Raji (cell line): ENCODE measurements around the gene PDE9A.

ENCODE experiments used
- POLR2A ChIP-seq: IDR thresholded peaks from 2 replicates; pipeline ENCODE4 v1.6.1; 2011; ENCODE audit warnings: low read depth, low read length, control low read depth; ENCODE audit not compliant: insufficient read depth

The PDE9A gene

DNA sequence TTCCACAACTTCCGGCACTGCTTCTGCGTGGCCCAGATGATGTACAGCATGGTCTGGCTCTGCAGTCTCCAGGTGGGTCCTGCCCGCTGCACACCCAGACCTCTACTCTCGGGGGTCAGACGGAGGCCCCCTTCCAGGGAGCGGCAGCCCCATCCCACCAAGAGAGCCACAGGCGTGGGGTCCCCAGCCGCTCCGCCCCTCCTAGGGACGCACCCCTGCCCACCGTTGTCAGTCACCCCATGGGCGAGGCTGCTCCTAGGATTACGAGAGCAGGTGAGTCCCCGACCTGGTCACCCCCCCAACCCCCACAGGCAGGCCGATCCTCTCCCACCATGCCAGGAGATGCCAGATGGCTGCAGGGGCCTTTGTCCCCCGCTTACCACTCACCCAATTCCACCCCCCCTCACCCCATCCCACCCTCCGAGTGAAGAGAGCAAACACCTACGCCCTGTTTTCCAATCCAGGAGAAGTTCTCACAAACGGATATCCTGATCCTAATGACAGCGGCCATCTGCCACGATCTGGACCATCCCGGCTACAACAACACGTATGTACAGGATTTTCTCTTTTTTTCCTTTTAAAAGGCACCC is 107.0 kb downstream of the PDE9A start:
- no peak for TF ChIP-seq POLR2A

DNA sequence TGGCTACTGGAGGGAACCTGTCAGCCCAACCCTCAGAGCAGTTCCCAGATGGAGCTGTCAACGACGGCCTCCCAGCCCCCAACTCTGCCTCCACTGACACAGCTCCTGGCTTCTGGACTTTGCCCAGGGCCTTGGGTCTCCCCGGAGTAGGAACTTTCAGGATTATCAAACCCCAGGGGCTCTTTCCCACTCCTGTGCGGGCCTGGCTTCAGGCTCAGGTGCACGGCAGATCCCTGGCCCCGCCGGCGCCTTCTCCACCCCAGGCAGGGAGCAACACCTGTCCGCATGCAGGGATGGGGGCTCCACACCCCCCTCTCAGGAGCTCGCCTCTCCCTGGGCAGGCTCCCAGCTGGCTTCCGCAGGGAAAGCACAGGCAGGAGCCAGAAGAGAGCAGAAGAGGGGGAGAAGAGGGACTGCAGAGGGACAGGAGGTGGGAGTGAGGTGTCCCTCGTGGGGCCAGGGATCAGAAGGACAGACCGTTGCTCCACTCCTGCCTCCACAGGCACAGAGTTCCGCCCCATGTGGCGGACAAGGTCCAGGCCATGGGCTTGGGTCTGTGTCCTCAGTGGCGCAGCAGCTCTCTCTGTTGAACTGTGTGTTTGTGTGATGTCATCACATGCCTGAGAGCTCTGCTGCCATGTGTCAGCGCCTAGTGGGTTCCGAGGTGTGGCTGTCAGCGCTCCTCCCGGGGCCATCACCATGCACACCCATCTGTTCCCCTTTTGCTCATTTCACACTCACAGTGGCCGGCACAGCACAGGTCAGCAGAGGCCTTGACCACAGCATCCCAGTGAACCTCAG is 107.7 kb downstream of the PDE9A start:
- TF ChIP-seq POLR2A, result no peak

DNA sequence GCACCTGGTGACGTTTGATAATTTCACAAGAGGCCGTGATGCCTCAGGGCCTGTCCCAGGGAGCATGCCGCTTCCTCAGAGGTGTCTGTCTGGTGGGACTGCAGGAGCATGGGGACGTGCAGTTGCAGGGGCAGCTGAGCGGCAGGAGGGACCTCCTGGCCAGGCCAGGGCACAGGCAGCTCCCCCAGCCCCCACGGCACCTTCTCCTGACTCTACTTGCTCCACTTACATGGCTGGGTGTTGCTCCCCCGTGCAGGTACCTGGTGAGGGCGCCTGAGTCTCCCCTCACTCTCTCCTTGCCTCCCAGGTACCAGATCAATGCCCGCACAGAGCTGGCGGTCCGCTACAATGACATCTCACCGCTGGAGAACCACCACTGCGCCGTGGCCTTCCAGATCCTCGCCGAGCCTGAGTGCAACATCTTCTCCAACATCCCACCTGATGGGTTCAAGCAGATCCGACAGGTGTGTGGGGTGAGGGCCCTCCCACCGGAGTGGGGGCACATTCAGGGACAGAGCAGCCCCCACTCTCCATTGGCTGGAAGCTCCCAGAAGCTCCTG is 108.4 kb downstream of the PDE9A start:
- TF ChIP-seq POLR2A, result no peak

DNA sequence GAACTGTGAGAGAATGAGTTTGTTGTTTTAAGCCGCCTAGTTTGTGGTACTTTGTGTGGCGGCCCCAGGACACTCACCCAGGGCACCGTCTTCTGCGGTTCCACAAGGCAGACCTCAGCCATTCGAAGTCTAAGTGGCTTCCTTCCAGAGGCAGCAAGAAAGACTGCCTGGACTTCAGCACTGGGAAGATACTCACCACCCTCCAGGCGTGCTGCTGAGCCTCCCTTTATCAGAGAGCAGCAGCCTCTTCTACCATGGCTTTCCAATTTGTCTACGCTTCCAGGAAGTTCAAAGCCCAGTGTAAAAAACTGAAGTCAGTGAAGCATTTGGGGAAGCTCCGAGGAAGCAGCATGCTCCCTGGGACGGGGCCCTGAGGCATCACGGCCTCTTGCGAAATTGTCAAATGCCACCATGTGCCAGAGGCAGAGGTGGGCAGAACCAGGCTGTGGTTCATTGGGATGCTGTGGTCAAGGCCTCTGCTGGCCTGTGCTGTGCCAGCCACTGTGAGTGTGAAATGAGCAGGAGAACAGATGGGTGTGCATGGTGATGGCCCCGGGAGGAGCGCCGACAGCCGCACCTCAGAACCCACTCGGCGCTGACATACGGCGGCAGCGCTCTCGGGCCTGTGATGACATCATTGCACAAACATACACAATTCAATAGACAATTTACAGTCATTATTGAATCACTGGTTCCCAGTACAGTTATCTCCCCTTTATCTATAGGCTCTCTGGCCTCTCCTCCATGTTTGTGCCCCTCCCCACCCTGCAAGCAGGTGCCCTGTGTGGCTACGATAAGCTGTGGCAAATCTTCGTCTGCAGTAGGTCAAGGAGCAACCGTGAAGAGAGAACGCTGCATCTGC is 110.4 kb downstream of the PDE9A start:
- TF ChIP-seq POLR2A, result no peak

DNA sequence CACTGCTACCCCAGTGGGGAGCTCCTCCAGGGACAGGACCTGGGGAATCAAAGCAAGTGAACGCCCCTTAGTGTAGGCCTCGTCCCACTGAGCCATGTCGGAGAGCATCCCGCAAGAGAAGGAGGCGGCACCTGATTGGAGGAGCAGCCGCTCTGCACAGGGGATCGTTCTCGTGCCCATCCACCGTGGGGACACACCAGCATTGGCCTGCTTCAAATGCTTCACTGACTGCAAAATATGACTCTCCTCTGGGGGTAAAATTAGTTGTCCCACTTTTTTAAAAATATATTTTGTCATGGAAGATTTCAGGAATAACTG is 111.0 kb downstream of the PDE9A start:
- no peak for TF ChIP-seq POLR2A

DNA sequence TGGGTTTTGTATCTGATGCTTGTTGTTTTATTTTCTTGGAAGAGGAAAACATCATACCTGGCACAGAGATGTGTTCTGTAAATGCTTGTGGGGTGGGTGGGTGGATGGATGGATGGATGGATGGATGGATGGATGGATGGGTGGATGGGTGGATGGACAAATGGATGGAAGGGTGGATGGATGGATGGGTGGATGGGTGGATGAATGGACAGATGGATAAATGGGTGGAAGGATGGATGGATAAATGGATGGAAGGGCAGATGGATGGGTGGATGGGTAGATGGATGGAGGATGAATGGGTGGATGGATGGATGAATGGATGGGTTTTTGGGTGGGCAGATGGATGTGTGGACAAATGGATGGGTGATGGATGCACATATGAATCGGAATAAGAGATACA is 111.5 kb downstream of the PDE9A start:
- TF ChIP-seq POLR2A, result no peak

DNA sequence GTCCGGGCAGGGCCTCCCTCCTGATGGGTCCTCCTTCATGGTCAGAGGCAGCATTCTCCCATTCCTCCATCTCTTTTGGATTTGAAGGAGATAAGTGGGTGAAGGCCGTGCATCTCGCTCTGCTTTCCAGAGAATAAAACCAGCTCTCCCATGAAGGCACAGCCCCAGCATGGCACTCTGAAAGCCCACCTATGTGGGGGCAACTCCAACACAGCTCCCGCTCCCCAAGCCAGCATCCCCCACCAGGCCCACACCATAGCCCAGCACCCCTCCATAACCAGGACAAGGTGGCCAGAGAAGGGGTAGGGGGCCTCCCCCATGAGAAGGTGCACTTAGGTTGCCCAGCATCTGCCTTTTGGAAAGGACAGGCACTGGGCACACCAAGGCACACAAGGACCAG is 112.2 kb downstream of the PDE9A start:
- TF ChIP-seq POLR2A, result no peak

DNA sequence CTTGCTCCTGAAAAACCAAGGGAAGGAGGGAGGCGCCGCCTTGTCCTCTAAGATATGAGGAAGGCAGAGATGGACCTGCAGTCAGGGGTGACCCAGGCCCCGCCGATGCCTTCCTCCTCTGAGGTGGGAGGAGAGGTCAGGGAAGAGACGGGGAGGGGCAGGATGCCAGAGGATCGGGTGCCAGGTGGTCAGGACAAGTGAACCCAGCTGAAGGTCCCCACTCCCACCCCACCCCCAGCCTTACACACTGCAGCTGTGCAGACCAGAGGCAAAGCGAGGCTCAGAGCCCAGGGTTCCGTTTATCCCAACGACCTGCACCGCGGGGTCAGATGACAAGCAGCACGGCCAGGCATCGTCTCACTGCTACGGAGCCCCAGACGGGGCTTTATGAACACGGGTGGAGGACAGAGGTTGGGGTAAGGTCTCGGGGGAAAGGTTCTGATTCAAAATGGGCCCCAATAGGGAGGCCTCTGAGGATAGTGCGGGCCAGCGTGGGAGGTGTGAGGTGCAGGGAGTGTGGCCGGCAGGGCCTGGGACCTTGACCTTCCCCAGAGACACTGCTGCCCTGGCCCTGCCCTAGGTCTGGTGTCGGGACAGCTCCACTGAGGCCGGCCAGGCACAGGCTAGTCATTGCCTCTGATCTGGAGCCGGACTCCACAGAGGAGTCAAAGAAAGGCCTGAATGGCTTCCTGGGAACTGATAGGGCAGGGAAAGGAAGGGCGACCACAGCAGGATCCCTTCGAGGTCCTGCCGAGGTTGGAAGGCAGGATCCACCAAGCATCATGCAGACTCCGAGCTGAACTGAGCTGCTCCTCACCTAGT is 113.5 kb downstream of the PDE9A start:
- no peak for TF ChIP-seq POLR2A

DNA sequence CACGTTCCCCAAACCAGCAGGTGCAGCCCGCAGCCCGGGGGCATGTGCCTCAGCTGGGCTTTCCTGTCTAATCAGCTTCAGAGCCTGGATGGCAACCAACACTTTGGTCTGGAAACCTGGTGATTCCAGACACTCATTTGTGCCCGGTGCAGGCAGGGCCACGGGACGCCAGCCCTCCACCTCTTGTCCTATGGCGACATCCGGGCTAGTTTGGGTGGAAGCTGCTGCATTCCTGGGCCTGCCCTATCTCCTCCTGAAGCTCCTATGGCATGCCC is 114.1 kb downstream of the PDE9A start:
- TF ChIP-seq POLR2A, result no peak

DNA sequence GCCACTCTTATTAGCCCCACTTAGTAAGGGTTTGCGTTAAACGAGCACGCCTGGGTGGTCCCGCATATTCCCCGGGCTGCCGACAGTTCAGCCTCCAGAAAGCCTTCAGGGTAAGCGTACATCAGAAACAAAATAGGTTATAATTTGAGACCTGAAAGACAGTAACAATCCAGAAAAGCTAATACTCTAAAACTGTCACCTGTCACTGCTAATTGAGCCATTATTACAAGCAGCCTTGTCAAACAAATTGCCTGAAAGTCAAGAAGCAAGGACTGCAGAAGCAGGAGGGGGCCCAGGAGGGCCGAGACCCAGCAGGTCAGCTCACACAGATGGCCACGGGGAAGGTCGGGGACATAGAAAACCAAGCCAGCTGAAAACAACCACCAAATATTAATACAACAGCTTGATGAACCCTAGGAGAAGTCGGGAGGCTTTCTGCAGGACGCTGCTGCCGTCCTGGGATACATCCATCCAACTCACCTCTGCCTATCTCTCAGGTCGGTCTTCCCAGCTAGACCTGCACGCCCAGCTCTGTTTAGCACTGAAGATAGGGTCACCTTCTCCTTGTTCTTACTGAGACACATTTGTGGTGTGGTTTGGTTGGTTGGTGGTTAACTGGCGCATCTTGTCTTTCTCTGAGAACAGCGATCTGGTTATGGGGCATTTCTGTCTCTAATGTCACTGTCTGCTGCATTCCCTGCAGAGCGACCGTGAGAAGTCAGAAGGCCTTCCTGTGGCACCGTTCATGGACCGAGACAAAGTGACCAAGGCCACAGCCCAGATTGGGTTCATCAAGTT is 115.1 kb downstream of the PDE9A start:
- TF ChIP-seq POLR2A, result no peak

DNA sequence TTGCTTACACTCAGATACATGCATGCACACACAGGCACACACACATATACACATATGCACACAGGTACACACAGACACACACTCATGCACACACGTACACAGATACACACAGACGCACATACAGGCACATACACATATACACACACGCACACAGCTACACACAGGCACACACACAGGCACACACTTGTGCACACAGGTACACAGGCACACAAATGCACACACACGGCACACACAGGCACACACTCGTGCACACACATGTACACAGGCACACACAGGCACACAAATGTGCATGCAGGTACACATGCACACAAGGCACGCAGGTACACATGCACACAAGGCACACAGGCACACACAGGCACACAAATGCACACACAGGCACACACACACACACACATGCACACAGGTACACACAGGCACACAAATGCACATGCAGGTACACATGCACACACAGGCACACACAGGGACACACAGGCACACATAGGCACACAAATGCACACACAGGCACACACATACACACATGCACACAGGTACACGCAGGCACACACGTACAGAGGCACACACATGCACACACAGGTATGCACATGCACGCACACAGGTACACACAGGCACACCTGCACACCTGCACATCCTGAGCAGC is 115.9 kb downstream of the PDE9A start:
- no peak for TF ChIP-seq POLR2A

DNA sequence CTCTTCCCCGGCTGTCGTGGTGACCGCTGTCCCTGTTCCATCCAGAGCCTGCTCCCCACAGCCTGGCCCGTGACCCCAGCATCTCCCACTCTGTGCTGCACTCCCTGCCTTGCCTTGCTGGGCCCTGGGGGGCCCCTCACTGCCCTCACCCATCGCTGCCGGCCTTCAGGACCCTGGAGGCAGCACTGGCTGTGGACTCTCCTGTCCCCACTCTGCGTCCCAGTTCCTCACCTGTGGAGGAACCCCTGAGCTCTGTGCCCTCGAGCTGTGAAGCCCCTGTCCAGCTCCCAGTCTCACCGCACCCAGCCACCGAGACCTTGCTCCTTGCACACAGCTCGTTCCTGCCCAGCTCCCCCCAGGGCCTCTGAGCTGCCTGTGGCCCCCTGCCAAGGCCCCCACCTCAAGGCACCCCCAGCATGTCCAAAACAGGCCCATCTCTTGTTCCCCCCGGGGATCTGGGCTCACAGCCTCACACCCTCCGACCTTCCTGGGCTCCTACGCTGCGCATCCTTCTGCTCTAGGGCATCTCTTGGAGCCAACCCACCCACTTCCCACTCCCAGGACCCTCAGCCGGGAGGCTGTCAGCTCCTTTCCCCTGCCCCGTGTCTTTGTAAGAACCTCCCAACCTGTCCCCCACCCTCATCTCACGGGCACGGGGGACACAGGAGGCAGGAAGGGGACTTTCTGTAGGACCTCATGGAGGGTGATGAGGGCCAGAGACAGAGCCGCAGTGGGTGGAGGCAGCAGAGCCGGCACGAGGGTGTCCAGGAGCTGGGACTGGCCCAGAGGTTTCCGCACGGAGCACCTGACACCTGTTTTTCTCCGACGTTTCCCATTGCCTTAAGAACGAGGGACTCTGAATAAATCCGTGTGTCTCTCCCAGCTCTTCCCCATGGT is 116.6 kb downstream of the PDE9A start:
- no peak for TF ChIP-seq POLR2A
